ENCODE results near the gene AKR1C1.
"Not testable (repeated sequence)": the region's sequence is repeated elsewhere in the genome, so short reads cannot be mapped to it uniquely, and the experiment has no call there.

GRCh38 chr10:4991463-4991862 lies 28.2 kb downstream of the AKR1C1 start:
- not testable (repeated sequence) for TF ChIP-seq CTCF (IDR thresholded peaks at IDR 0.05; ENCODE audit: extremely low read depth in 1 of 2, insufficient read depth in 1 of 2, low read depth in 1 of 2, low read length in 2 of 2); EZH2 (IDR thresholded peaks at IDR 0.05; ENCODE audit: borderline replicate concordance, low read depth, low read length, severe bottlenecking); POLR2AphosphoS5 (IDR thresholded peaks at IDR 0.05; ENCODE audit: insufficient read depth, low read depth, low read length)
